GM12878 (cell line): ENCODE measurements around the gene RAB35.

ENCODE experiments used
- ATF2 ChIP-seq: IDR thresholded peaks from 2 replicates; pipeline ENCODE4 v1.6.1; 2012; ENCODE audit warnings: low read length, inconsistent platforms
- ATF7 ChIP-seq: fragments of 450-650 bp; IDR thresholded peaks from 2 replicates; pipeline ENCODE4 v1.6.1; 2016; ENCODE audit warnings: low read depth, mild to moderate bottlenecking
- CTCF ChIP-seq, 3 experiments: IDR thresholded peaks in 2 of 3; conservative IDR thresholded peaks in 1 of 3; 2 replicates each; pipeline ENCODE4 v1.5.1; 2011; ENCODE audit warnings: low read depth in 3 of 3, low read length in 3 of 3, mild to moderate bottlenecking in 3 of 3, control low read depth in 2 of 3, moderate library complexity in 2 of 3, inconsistent platforms in 1 of 3, mixed read lengths in 1 of 3; ENCODE audit not compliant: control insufficient read depth in 2 of 3, insufficient read depth in 1 of 3; ENCODE audit errors: extremely low read depth in 1 of 3
- EZH2 ChIP-seq: IDR thresholded peaks from 2 replicates; pipeline ENCODE4 v1.6.1; 2012; ENCODE audit warnings: low read depth, mild to moderate bottlenecking, control low read depth, inconsistent platforms, low read length, borderline replicate concordance; ENCODE audit not compliant: control insufficient read depth
- HDAC2 ChIP-seq: fragments of 200-600 bp; sonication (generic); IDR thresholded peaks from 2 replicates; pipeline ENCODE4 v1.6.1; 2017
- NFYB ChIP-seq: IDR thresholded peaks from 2 replicates; pipeline ENCODE4 v1.6.1; 2011; ENCODE audit warnings: low read depth, mild to moderate bottlenecking, low read length, improper control_type of control experiment, moderate library complexity; ENCODE audit not compliant: insufficient read depth
- RAD21 ChIP-seq: IDR thresholded peaks from 2 replicates; pipeline ENCODE4 v1.6.1; 2011; ENCODE audit warnings: mild to moderate bottlenecking, low read depth, low read length, moderate library complexity; ENCODE audit not compliant: insufficient read depth
- SIN3A ChIP-seq: IDR thresholded peaks from 2 replicates; pipeline ENCODE4 v1.6.1; 2012; ENCODE audit warnings: low read depth, low read length, improper control_type of control experiment
- USF2 ChIP-seq: IDR thresholded peaks from 2 replicates; pipeline ENCODE4 v1.6.1; 2011; ENCODE audit warnings: low read depth, low read length, improper control_type of control experiment, borderline replicate concordance
- YY1 ChIP-seq: IDR thresholded peaks from 2 replicates; pipeline ENCODE4 v1.6.1; 2011; ENCODE audit warnings: low read depth, mild to moderate bottlenecking, low read length
- ZNF274 ChIP-seq: IDR thresholded peaks from one replicate; pipeline ENCODE4 v1.8.0; 2011; ENCODE audit not compliant: insufficient read length, insufficient read depth

- no peak for TF ChIP-seq SIN3A
- no peak for TF ChIP-seq RAD21
- TF ChIP-seq CTCF (IDR thresholded peaks at IDR 0.05 in 2 of 3, conservative IDR thresholded peaks at IDR 0.05 in 1 of 3; ENCODE audit: control insufficient read depth in 2 of 3, extremely low read depth in 1 of 3, insufficient read depth in 1 of 3, low read depth in 3 of 3, low read length in 3 of 3): no peak
- no peak for TF ChIP-seq EZH2
- TF ChIP-seq HDAC2: no peak
- TF ChIP-seq USF2: no peak; the same call in 1 of the 2 replicates
- TF ChIP-seq NFYB: no peak
- TF ChIP-seq ATF7: no peak
- no peak for TF ChIP-seq ZNF274
- TF ChIP-seq ATF2: no peak
- TF ChIP-seq YY1: no peak
Measured at GRCh38 chr12:120118321-120119061, 1.9 kb upstream of the RAB35 start.
